Activated CD8-positive, alpha-beta T cell treated with anti-CD3 and anti-CD28 coated beads for 36 hours (primary cell): ENCODE measurements around the gene ITPR1. TPM values are rescaled to one million over a fixed set of nuclear protein-coding genes. Genes with fewer than 3 reads are reported as not detected.

Experiments used
- ATAC-seq: fragments of 200-7000 bp; cut with Tn5 transposase; one replicate; pipeline ENCODE4 v1.10.0; 2021; ENCODE audit warnings: mild to moderate bottlenecking, moderate library complexity
- CTCF ChIA-PET: fragments of 350-600 bp; sonication (Branson Sonifier 250); formaldehyde crosslinking; loops from one replicate; lab custom pipeline; 2021; ENCODE audit warnings: antibody characterized with exemption; lab: Charles Lee
- POLR2A ChIA-PET: fragments of 350-600 bp; sonication (Branson Sonifier 250); formaldehyde crosslinking; loops from one replicate; lab custom pipeline; 2021; ENCODE audit warnings: antibody characterized with exemption; lab: Charles Lee
- DNase-seq: peaks from one replicate; pipeline ENCODE4 v3.0.0-alpha.2; 2020
- H3K27ac Mint-ChIP-seq: one replicate; pipeline ENCODE4 v1.8.0; 2021; ENCODE audit warnings: mild to moderate bottlenecking, mixed read lengths
- H3K27me3 Mint-ChIP-seq: one replicate; pipeline ENCODE4 v1.8.0; 2021; ENCODE audit warnings: mixed read lengths
- H3K36me3 Mint-ChIP-seq: one replicate; pipeline ENCODE4 v1.8.0; 2021; ENCODE audit warnings: low read depth, mixed read lengths
- H3K4me1 Mint-ChIP-seq: one replicate; pipeline ENCODE4 v1.8.0; 2021; ENCODE audit warnings: low read depth, mixed read lengths
- H3K4me3 Mint-ChIP-seq: one replicate; pipeline ENCODE4 v1.8.0; 2021; ENCODE audit warnings: mild to moderate bottlenecking, moderate library complexity, mixed read lengths
- H3K9me3 Mint-ChIP-seq: one replicate; pipeline ENCODE4 v1.8.0; 2021; ENCODE audit warnings: mixed read lengths
- intact Hi-C: fragments of 100-400 bp; cut with micrococcal nuclease; formaldehyde crosslinking; loops from one replicate; pipeline ENCODE4 v1.10.0; 2022
- total RNA-seq, 2 experiments: library from RNA; stranded (reverse); gene quantifications; one replicate each; pipeline ENCODE4 v1.2.3, GENCODE V29; 2021
- TF ChIP-seq, protein P1 (sequence below): fragments of 200-600 bp; IDR thresholded peaks from one replicate; pipeline ENCODE4 v1.8.0; 2022; ENCODE audit warnings: antibody characterized with exemption, mild to moderate bottlenecking

The ITPR1 gene
- total RNA-seq, 2 experiments from 2014 or later = 93.9 to 98.2 TPM

DNA sequence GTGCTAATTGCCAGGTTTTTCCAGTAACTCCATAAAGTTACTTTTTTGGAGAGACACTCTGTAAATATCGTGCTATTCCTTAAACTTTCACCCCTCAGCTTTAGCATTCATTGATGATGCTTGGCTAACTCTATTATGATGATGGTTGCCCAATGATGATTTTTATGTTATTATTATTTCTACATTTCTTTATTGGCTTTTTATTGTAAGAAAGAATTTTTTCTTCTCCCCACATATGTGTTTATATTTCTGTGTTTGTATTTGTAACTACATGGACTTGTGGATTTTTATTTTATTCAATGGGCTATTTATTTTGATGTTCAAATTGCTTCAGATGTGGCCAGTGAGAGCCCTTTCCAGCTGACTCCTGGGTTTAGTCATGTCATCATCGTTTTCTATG is 323.6 kb downstream of the ITPR1 start:
- TF ChIP-seq, protein P1, sequence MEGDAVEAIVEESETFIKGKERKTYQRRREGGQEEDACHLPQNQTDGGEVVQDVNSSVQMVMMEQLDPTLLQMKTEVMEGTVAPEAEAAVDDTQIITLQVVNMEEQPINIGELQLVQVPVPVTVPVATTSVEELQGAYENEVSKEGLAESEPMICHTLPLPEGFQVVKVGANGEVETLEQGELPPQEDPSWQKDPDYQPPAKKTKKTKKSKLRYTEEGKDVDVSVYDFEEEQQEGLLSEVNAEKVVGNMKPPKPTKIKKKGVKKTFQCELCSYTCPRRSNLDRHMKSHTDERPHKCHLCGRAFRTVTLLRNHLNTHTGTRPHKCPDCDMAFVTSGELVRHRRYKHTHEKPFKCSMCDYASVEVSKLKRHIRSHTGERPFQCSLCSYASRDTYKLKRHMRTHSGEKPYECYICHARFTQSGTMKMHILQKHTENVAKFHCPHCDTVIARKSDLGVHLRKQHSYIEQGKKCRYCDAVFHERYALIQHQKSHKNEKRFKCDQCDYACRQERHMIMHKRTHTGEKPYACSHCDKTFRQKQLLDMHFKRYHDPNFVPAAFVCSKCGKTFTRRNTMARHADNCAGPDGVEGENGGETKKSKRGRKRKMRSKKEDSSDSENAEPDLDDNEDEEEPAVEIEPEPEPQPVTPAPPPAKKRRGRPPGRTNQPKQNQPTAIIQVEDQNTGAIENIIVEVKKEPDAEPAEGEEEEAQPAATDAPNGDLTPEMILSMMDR = no peak
- H3K9me3 Mint-ChIP-seq = peaks cover 10% of the 10 kb centered on the region
- ATAC-seq = no peak
- ChIA-PET POLR2A (interaction anchor here (0.6 to 0.9 kb wide), 2 partner anchors 15 to 166 kb away, joined by 3 to 4 read pairs; no protein-coding TSS in a partner anchor), CTCF (interaction anchor here (2.4 kb wide), 1 partner anchor 105 kb away, joined by 9 read pairs; no protein-coding TSS in a partner anchor)
- DNase-seq = no peak
- H3K27ac Mint-ChIP-seq = no peak overlapping the region
- no peak overlapping the region for H3K4me3 Mint-ChIP-seq
- peaks cover 85% of the 10 kb centered on the region for H3K36me3 Mint-ChIP-seq
- no peaks in the 10 kb centered on the region for H3K27me3 Mint-ChIP-seq
- H3K4me1 Mint-ChIP-seq = peaks cover 26% of the 10 kb centered on the region
- intact Hi-C loops = no loop called here

DNA sequence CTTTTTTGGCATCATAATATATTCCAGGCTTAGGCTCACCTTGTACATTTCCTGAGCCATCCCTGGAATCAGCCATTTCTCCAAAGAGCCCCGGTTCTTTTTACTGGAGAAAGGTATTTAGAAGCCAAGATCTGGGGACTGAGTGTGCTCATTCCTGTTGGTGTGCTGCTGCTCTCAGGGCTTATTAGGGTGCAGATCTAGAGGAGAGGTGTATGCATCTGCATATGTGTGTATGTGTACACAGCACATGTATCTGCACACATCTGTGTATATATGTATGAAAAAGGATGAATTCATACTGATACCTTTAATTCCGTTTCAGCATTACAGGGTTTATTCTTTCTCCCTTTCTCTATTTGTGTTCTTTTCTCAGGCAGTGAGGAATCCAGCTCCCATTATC is 324.0 kb downstream of the ITPR1 start:
- H3K36me3 Mint-ChIP-seq = peaks cover 88% of the 10 kb centered on the region
- H3K4me3 Mint-ChIP-seq = no peak overlapping the region
- no peak overlapping the region for H3K27ac Mint-ChIP-seq
- ATAC-seq = no peak
- DNase-seq = no peak
- ChIA-PET POLR2A (interaction anchor here (0.6 kb wide), 1 partner anchor 15 kb away, joined by 3 read pairs; no protein-coding TSS in a partner anchor), CTCF (no interaction called here)
- TF ChIP-seq, protein P1 = no peak
- intact Hi-C loops = no loop called here
- peaks cover 10% of the 10 kb centered on the region for H3K9me3 Mint-ChIP-seq
- no peaks in the 10 kb centered on the region for H3K27me3 Mint-ChIP-seq
- peaks cover 30% of the 10 kb centered on the region for H3K4me1 Mint-ChIP-seq

DNA sequence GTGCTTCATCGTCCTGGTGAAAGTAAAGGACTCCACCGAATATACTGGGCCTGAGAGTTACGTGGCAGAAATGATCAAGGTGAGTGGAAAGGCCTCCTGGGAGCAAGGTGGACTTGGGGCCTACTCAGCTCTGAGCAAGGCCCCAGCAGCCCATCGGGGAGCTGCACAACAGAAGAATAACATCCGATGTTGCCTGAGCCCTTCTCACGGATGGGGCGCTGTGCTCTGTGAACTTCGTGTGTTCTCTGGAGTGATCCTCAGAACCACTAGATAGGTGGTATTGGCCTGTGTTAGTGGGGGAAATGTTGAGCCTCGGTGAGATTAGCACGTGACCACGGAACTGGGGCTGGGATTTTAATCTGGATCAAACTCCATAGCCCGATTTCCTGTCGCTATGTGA is 325.0 kb downstream of the ITPR1 start:
- CTCF ChIA-PET = no interaction called here
- H3K9me3 Mint-ChIP-seq = peaks cover 10% of the 10 kb centered on the region
- H3K4me3 Mint-ChIP-seq = no peak overlapping the region
- DNase-seq = no peak
- peaks cover 40% of the 10 kb centered on the region for H3K4me1 Mint-ChIP-seq
- H3K27me3 Mint-ChIP-seq = no peaks in the 10 kb centered on the region
- H3K27ac Mint-ChIP-seq = peak overlapping the region; percentile 0
- intact Hi-C loops = no loop called here
- peaks cover 92% of the 10 kb centered on the region for H3K36me3 Mint-ChIP-seq
- TF ChIP-seq, protein P1 = no peak
- POLR2A ChIA-PET = interaction anchor here (1.0 to 1.1 kb wide), 2 partner anchors 13 to 78 kb away, joined by 3 read pairs; no protein-coding TSS in a partner anchor
- ATAC-seq = no peak

DNA sequence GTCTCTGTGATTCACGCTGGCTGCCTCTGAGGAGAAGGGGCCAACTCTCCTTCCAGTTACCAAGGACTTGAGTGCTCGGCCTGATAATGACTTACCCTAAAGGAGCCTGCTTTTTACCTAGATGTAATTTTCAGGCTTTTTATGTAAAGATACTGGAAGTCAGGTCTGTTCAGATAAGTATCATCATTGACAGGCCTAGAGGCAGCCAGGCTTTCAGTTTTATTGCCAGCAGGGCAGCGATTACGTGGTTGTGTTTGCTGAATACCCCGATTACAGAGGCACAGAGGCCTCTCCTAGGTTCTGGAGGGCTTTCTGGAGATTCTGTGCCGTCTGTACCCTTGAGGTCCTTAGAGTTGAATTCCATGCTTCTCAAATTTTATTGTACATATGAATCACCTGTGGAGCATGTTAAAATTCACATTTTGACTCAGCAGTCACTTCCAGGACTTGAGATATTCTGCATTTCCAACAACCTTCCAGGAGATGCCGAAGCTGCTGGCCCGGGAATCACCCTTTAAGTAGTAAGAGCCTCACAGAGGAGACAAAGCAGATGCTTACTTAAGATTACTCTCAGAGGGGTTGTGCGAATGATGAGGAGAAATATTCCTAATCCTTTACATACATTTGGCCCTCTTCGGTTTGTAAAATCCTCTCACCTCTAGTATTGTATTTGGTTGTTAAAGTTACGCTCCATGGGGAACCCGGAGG is 326.0 kb downstream of the ITPR1 start:
- intact Hi-C loops = no loop called here
- H3K9me3 Mint-ChIP-seq = peaks cover 10% of the 10 kb centered on the region
- no peak overlapping the region for H3K4me3 Mint-ChIP-seq
- ChIA-PET POLR2A (interaction anchor here (0.6 to 4.4 kb wide), 4 partner anchors 14 to 476 kb away, joined by 3 to 60 read pairs (median 26); partner anchors contain the start of gene BHLHE40), CTCF (no interaction called here)
- peak overlapping the region; percentile 77 for H3K27ac Mint-ChIP-seq
- H3K4me1 Mint-ChIP-seq = peaks cover 50% of the 10 kb centered on the region
- no peaks in the 10 kb centered on the region for H3K27me3 Mint-ChIP-seq
- peaks cover 93% of the 10 kb centered on the region for H3K36me3 Mint-ChIP-seq
- TF ChIP-seq, protein P1 = no peak
- DNase-seq (no peak), ATAC-seq (no peak)

DNA sequence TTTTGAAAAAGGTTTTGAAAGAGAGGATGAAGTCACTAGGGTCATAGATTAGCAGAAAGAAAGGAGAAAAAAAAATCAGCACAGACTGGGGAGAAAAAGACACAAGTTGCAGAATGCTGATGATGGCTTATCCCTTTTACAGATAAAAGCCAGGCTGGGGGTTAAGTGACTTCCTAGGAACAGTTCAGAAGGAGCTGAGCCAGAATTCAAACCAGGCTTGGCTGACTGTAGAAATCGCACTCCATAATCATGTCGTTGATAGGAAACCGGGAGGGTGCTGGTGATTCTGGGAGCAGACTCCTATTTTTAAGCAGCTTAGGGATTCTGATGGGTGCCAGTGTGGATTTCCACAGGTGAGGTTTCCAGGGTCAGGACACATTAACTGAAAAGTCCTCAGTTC is 326.6 kb downstream of the ITPR1 start:
- ChIA-PET POLR2A (interaction anchor here (0.5 to 4.4 kb wide), 4 partner anchors 29 to 374 kb away, joined by 3 to 60 read pairs (median 26); partner anchors contain the start of gene BHLHE40), CTCF (no interaction called here)
- H3K27ac Mint-ChIP-seq = peak overlapping the region; percentile 100
- no peaks in the 10 kb centered on the region for H3K27me3 Mint-ChIP-seq
- ATAC-seq (no peak), DNase-seq (no peak)
- intact Hi-C loops = loop anchor here (5.0 to 10.0 kb wide), 2 partner anchors 77 to 85 kb away; no protein-coding TSS in a partner anchor
- TF ChIP-seq, protein P1 = no peak
- no peak overlapping the region for H3K4me3 Mint-ChIP-seq
- H3K36me3 Mint-ChIP-seq = peaks cover 93% of the 10 kb centered on the region
- peaks cover 10% of the 10 kb centered on the region for H3K9me3 Mint-ChIP-seq
- H3K4me1 Mint-ChIP-seq = peaks cover 56% of the 10 kb centered on the region
